ENCODE results near the gene GP2. TPM values are rescaled to one million over a fixed set of nuclear protein-coding genes. Genes with fewer than 3 reads are reported as not detected.
"Not testable (repeated sequence)": the region's sequence is repeated elsewhere in the genome, so short reads cannot be mapped to it uniquely, and the experiment has no call there.

GP2 gene
- total RNA-seq, 1 donor from 2014 or later = not detected

GRCh38 chr16:20326321-20326720 is 992 bp downstream of the GP2 start:
- no peak overlapping the region for H3K4me3 ChIP-seq
- no peaks in the 10 kb centered on the region for H3K36me3 ChIP-seq
- no peaks in the 10 kb centered on the region for H3K4me1 ChIP-seq
- DNase-seq (ENCODE audit: extremely low spot score in 2 of 2) = no peak
- TF ChIP-seq POLR2AphosphoS5 (IDR thresholded peaks at IDR 0.05; ENCODE audit: insufficient read depth in 1 of 2, low read depth in 1 of 2) = no peak
- TF ChIP-seq POLR2A (IDR thresholded peaks at IDR 0.05) = no peak
- no peaks in the 10 kb centered on the region for H3K9me3 ChIP-seq
- intact Hi-C loops (cut with DNase I) = no loop called here
- no peaks in the 10 kb centered on the region for H3K27me3 ChIP-seq
- no peak overlapping the region for H3K27ac ChIP-seq

- TF ChIP-seq POLR2A (IDR thresholded peaks at IDR 0.05) (no peak), POLR2AphosphoS5 (IDR thresholded peaks at IDR 0.05; ENCODE audit: insufficient read depth in 1 of 2, low read depth in 1 of 2) (no peak), CTCF (IDR thresholded peaks at IDR 0.05) (no peak)
- Histone ChIP-seq H3K27me3 (no peaks in the 10 kb centered on the region), H3K36me3 (no peaks in the 10 kb centered on the region), H3K27ac (no peak overlapping the region), H3K9me3 (no peaks in the 10 kb centered on the region), H3K4me3 (no peak overlapping the region), H3K4me1 (no peaks in the 10 kb centered on the region)
- DNase-seq (ENCODE audit: extremely low spot score in 2 of 2) = no peak
- intact Hi-C loops (cut with DNase I) = no loop called here
Observed at GRCh38 chr16:20325005-20325404, 2.3 kb downstream of the GP2 start.

- TF ChIP-seq CTCF (IDR thresholded peaks at IDR 0.05) = no peak
- TF ChIP-seq POLR2A (IDR thresholded peaks at IDR 0.05) = no peak
- TF ChIP-seq POLR2AphosphoS5 (IDR thresholded peaks at IDR 0.05; ENCODE audit: insufficient read depth in 1 of 2, low read depth in 1 of 2) = no peak
- H3K27me3 ChIP-seq = no peaks in the 10 kb centered on the region
Observed at GRCh38 chr16:20323591-20324117, 3.7 kb downstream of the GP2 start.

GRCh38 chr16:20322696-20323095 is 4.6 kb downstream of the GP2 start:
- Histone ChIP-seq H3K4me3 (no peak overlapping the region), H3K36me3 (no peaks in the 10 kb centered on the region), H3K27ac (no peak overlapping the region), H3K9me3 (no peaks in the 10 kb centered on the region), H3K27me3 (no peaks in the 10 kb centered on the region), H3K4me1 (no peaks in the 10 kb centered on the region)
- DNase-seq (ENCODE audit: extremely low spot score in 2 of 2) = no peak
- intact Hi-C loops (cut with DNase I) = no loop called here
- TF ChIP-seq POLR2A (IDR thresholded peaks at IDR 0.05) (no peak), POLR2AphosphoS5 (IDR thresholded peaks at IDR 0.05; ENCODE audit: insufficient read depth in 1 of 2, low read depth in 1 of 2) (no peak), CTCF (IDR thresholded peaks at IDR 0.05) (no peak)

More at GRCh38 chr16:20323591-20324117, 3.7 kb downstream of the GP2 start:
- no peak for DNase-seq (ENCODE audit: extremely low spot score in 2 of 2)
- Histone ChIP-seq H3K4me1 (no peaks in the 10 kb centered on the region), H3K4me3 (no peak overlapping the region), H3K9me3 (no peaks in the 10 kb centered on the region), H3K27ac (no peak overlapping the region), H3K36me3 (no peaks in the 10 kb centered on the region)
- intact Hi-C loops (cut with DNase I) = no loop called here

- TF ChIP-seq POLR2A (IDR thresholded peaks at IDR 0.05) (no peak), POLR2AphosphoS5 (IDR thresholded peaks at IDR 0.05; ENCODE audit: insufficient read depth in 1 of 2, low read depth in 1 of 2) (no peak), CTCF (IDR thresholded peaks at IDR 0.05) (no peak)
- Histone ChIP-seq H3K27me3 (no peaks in the 10 kb centered on the region), H3K4me3 (no peak overlapping the region), H3K9me3 (no peaks in the 10 kb centered on the region), H3K4me1 (no peaks in the 10 kb centered on the region), H3K27ac (no peak overlapping the region), H3K36me3 (no peaks in the 10 kb centered on the region)
- no peak for DNase-seq (ENCODE audit: extremely low spot score in 2 of 2)
- intact Hi-C loops (cut with DNase I) = no loop called here
Observed at GRCh38 chr16:20321671-20322070, 5.6 kb downstream of the GP2 start.

- intact Hi-C loops (cut with DNase I); DNase-seq (ENCODE audit: extremely low spot score in 2 of 2); H3K27ac ChIP-seq; H3K27me3 ChIP-seq; H3K9me3 ChIP-seq; H3K4me3 ChIP-seq; H3K36me3 ChIP-seq; H3K4me1 ChIP-seq: not testable (repeated sequence)
Observed at GRCh38 chr16:20321051-20321450, 6.3 kb downstream of the GP2 start.
